ENCODE measurements around the gene NUTM1. TPM values are rescaled to one million over a fixed set of nuclear protein-coding genes. Genes with fewer than 3 reads are reported as not detected.

The NUTM1 gene
- total and polyA plus RNA-seq, 2 of the 13 experiments (the other 11 are each of a cell fraction or from before 2014, with no cell fraction given), result not detected

- TF ChIP-seq GZF1 (CRISPR knock-in tag; IDR thresholded peaks at IDR 0.05) (no peak), ZNF569 (CRISPR knock-in tag; IDR thresholded peaks at IDR 0.05; ENCODE audit: borderline replicate concordance) (no peak), NFIC (IDR thresholded peaks at IDR 0.05; ENCODE audit: low read length) (no peak), SALL1 (CRISPR knock-in tag; IDR thresholded peaks at IDR 0.05) (no peak), ZNF782 (CRISPR knock-in tag; IDR thresholded peaks at IDR 0.05; ENCODE audit: borderline replicate concordance) (no peak), NR3C1 (CRISPR knock-in tag; IDR thresholded peaks at IDR 0.05) (no peak), ZNF770 (CRISPR knock-in tag; IDR thresholded peaks at IDR 0.05) (peak; percentile 45; the same call in 1 of the 2 replicates), ZNF136 (CRISPR knock-in tag; IDR thresholded peaks at IDR 0.05; ENCODE audit: low read depth) (no peak), MBNL3 (CRISPR knock-in tag; conservative IDR thresholded peaks at IDR 0.05) (no peak), ZNF326 (CRISPR knock-in tag; IDR thresholded peaks at IDR 0.05; ENCODE audit: borderline replicate concordance) (no peak), PHF5A (CRISPR knock-in tag; IDR thresholded peaks at IDR 0.05; ENCODE audit: low read depth, unreplicated experiment) (no peak), ZBTB39 (CRISPR knock-in tag; IDR thresholded peaks at IDR 0.05) (no peak), ZFX (CRISPR knock-in tag; IDR thresholded peaks at IDR 0.05; ENCODE audit: low read depth) (peak; percentile 53; the same call in 1 of the 2 replicates)
- TF ChIP-seq, protein P1, sequence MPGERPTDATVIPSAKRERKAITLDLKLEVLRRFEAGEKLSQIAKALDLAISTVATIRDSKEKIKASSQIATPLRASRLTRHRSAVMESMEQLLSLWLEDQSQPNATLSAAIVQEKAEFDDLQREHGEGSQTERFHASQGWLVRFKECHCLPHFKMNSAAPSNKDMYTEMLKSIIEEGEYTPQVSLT (CRISPR knock-in tag; IDR thresholded peaks at IDR 0.05; ENCODE audit: borderline replicate concordance, low read depth), result no peak
- TF ChIP-seq, protein P2, sequence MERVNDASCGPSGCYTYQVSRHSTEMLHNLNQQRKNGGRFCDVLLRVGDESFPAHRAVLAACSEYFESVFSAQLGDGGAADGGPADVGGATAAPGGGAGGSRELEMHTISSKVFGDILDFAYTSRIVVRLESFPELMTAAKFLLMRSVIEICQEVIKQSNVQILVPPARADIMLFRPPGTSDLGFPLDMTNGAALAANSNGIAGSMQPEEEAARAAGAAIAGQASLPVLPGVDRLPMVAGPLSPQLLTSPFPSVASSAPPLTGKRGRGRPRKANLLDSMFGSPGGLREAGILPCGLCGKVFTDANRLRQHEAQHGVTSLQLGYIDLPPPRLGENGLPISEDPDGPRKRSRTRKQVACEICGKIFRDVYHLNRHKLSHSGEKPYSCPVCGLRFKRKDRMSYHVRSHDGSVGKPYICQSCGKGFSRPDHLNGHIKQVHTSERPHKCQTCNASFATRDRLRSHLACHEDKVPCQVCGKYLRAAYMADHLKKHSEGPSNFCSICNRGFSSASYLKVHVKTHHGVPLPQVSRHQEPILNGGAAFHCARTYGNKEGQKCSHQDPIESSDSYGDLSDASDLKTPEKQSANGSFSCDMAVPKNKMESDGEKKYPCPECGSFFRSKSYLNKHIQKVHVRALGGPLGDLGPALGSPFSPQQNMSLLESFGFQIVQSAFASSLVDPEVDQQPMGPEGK (CRISPR knock-in tag; IDR thresholded peaks at IDR 0.05), result peak; percentile 86
- TF ChIP-seq, protein P3, sequence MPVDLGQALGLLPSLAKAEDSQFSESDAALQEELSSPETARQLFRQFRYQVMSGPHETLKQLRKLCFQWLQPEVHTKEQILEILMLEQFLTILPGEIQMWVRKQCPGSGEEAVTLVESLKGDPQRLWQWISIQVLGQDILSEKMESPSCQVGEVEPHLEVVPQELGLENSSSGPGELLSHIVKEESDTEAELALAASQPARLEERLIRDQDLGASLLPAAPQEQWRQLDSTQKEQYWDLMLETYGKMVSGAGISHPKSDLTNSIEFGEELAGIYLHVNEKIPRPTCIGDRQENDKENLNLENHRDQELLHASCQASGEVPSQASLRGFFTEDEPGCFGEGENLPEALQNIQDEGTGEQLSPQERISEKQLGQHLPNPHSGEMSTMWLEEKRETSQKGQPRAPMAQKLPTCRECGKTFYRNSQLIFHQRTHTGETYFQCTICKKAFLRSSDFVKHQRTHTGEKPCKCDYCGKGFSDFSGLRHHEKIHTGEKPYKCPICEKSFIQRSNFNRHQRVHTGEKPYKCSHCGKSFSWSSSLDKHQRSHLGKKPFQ (CRISPR knock-in tag; IDR thresholded peaks at IDR 0.05; ENCODE audit: insufficient replicate concordance), result no peak
- TF ChIP-seq, protein P4, sequence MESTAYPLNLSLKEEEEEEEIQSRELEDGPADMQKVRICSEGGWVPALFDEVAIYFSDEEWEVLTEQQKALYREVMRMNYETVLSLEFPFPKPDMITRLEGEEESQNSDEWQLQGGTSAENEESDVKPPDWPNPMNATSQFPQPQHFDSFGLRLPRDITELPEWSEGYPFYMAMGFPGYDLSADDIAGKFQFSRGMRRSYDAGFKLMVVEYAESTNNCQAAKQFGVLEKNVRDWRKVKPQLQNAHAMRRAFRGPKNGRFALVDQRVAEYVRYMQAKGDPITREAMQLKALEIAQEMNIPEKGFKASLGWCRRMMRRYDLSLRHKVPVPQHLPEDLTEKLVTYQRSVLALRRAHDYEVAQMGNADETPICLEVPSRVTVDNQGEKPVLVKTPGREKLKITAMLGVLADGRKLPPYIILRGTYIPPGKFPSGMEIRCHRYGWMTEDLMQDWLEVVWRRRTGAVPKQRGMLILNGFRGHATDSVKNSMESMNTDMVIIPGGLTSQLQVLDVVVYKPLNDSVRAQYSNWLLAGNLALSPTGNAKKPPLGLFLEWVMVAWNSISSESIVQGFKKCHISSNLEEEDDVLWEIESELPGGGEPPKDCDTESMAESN (CRISPR knock-in tag; conservative IDR thresholded peaks at IDR 0.05), result no peak
Measured at GRCh38 chr15:34366271-34367065, 23.4 kb downstream of the NUTM1 start (continued).
